Glutamatergic neuron (in vitro differentiated cells): ENCODE data around the gene DNAJB6. TPM values are rescaled to one million over a fixed set of nuclear protein-coding genes. Genes with fewer than 3 reads are reported as not detected.

ENCODE experiments used
- DNase-seq: peaks from one replicate; pipeline ENCODE4 v3.0.0; 2022
- H3K27ac Mint-ChIP-seq: one replicate; pipeline ENCODE4 v1.8.0; 2020; ENCODE audit warnings: mild to moderate bottlenecking, mixed read lengths, inconsistent platforms; ENCODE audit not compliant: unreplicated experiment
- H3K27me3 Mint-ChIP-seq: one replicate; pipeline ENCODE4 v1.8.0; 2020; ENCODE audit warnings: mild to moderate bottlenecking, moderate library complexity, mixed read lengths, inconsistent platforms; ENCODE audit not compliant: unreplicated experiment
- H3K36me3 Mint-ChIP-seq: one replicate; pipeline ENCODE4 v1.8.0; 2020; ENCODE audit warnings: mild to moderate bottlenecking, mixed read lengths, inconsistent platforms; ENCODE audit not compliant: unreplicated experiment
- H3K4me1 Mint-ChIP-seq: one replicate; pipeline ENCODE4 v1.8.0; 2020; ENCODE audit warnings: mild to moderate bottlenecking, low read depth, mixed read lengths, inconsistent platforms; ENCODE audit not compliant: unreplicated experiment
- H3K4me3 Mint-ChIP-seq: one replicate; pipeline ENCODE4 v1.8.0; 2020; ENCODE audit warnings: mild to moderate bottlenecking, mixed read lengths, inconsistent platforms; ENCODE audit not compliant: unreplicated experiment
- H3K9me3 Mint-ChIP-seq: one replicate; pipeline ENCODE4 v1.8.0; 2020; ENCODE audit warnings: mild to moderate bottlenecking, moderate library complexity, mixed read lengths, inconsistent platforms; ENCODE audit not compliant: unreplicated experiment
- CTCF ChIP-seq: fragments of 200-600 bp; sonication (generic); IDR thresholded peaks from one replicate; pipeline ENCODE4 v1.5.0; 2021; ENCODE audit not compliant: partially characterized antibody, unreplicated experiment
- total RNA-seq: library from RNA; stranded (reverse); fragmentation: NEBNext Ultra II Directional; extraction: Animal tissue kit (Norgen Biotek cat#: 25700); gene quantifications from one replicate; pipeline ENCODE4 v1.2.1, GENCODE V29; 2021; ENCODE audit not compliant: unreplicated experiment

The DNAJB6 gene
- total RNA-seq, 1 donor from 2014 or later: 120 TPM

GRCh38 chr7:157362729-157363128, 25.9 kb downstream of the DNAJB6 start:
- Mint-ChIP-seq H3K27me3 (peaks cover 2% of the 10 kb centered on the region), H3K4me1 (peaks cover 5% of the 10 kb centered on the region), H3K36me3 (peaks cover 10% of the 10 kb centered on the region), H3K27ac (peak overlapping the region; percentile 3), H3K9me3 (peaks cover 2% of the 10 kb centered on the region), H3K4me3 (no peak overlapping the region)
- no peak for DNase-seq
- no peak for TF ChIP-seq CTCF

- Mint-ChIP-seq H3K36me3 (peaks cover 7% of the 10 kb centered on the region), H3K27me3 (peaks cover 2% of the 10 kb centered on the region), H3K27ac (no peak overlapping the region), H3K4me3 (no peak overlapping the region), H3K9me3 (peaks cover 4% of the 10 kb centered on the region), H3K4me1 (peaks cover 7% of the 10 kb centered on the region)
- TF ChIP-seq CTCF: no peak
- DNase-seq: no peak
Measured at GRCh38 chr7:157366722-157367121, 29.9 kb downstream of the DNAJB6 start.

- Mint-ChIP-seq H3K27me3 (peaks cover 2% of the 10 kb centered on the region), H3K36me3 (peaks cover 7% of the 10 kb centered on the region), H3K4me3 (no peak overlapping the region), H3K4me1 (peaks cover 6% of the 10 kb centered on the region), H3K27ac (no peak overlapping the region), H3K9me3 (peaks cover 2% of the 10 kb centered on the region)
- DNase-seq: no peak
- TF ChIP-seq CTCF: no peak
Measured at GRCh38 chr7:157368955-157369354, 32.2 kb downstream of the DNAJB6 start.

- DNase-seq: no peak
- H3K9me3 Mint-ChIP-seq: peaks cover 2% of the 10 kb centered on the region
- H3K4me3 Mint-ChIP-seq: no peak overlapping the region
- H3K4me1 Mint-ChIP-seq: peaks cover 18% of the 10 kb centered on the region
- no peak for TF ChIP-seq CTCF
- peaks cover 12% of the 10 kb centered on the region for H3K36me3 Mint-ChIP-seq
- H3K27me3 Mint-ChIP-seq: peaks cover 5% of the 10 kb centered on the region
- H3K27ac Mint-ChIP-seq: no peak overlapping the region
Measured at GRCh38 chr7:157370742-157371141, 33.9 kb downstream of the DNAJB6 start.

- Mint-ChIP-seq H3K4me3 (no peak overlapping the region), H3K9me3 (peaks cover 2% of the 10 kb centered on the region), H3K4me1 (peaks cover 21% of the 10 kb centered on the region), H3K27me3 (peaks cover 5% of the 10 kb centered on the region), H3K27ac (no peak overlapping the region), H3K36me3 (peaks cover 12% of the 10 kb centered on the region)
- no peak for TF ChIP-seq CTCF
- no peak for DNase-seq
Measured at GRCh38 chr7:157371296-157371695, 34.5 kb downstream of the DNAJB6 start.
